K562 (cell line): ENCODE data around the gene POMGNT2. TPM values are rescaled to one million over a fixed set of nuclear protein-coding genes. Genes with fewer than 3 reads are reported as not detected.
A peak's percentile ranks its signal among the peaks of the same experiment; 100 is the strongest.

ENCODE experiments used
- ARID1B ChIP-seq: fragments of 450-650 bp; IDR thresholded peaks from 2 replicates; pipeline ENCODE4 v1.6.1; 2016; ENCODE audit warnings: antibody characterized with exemption, mild to moderate bottlenecking, inconsistent platforms
- C11orf30 ChIP-seq: fragments of 450-650 bp; IDR thresholded peaks from 2 replicates; pipeline ENCODE4 v1.6.1; 2016; ENCODE audit warnings: low read depth, mild to moderate bottlenecking
- CTBP1 ChIP-seq: fragments of 450-650 bp; IDR thresholded peaks from 2 replicates; pipeline ENCODE4 v1.6.1; 2016; ENCODE audit warnings: borderline replicate concordance
- DPF2 ChIP-seq: fragments of 450-650 bp; IDR thresholded peaks from 2 replicates; pipeline ENCODE4 v1.6.1; 2016
- GTF2F1 ChIP-seq: IDR thresholded peaks from 2 replicates; pipeline ENCODE4 v1.6.1; 2011; ENCODE audit warnings: low read depth, low read length, improper control_type of control experiment
- LCOR ChIP-seq: sonication (generic); formaldehyde crosslinking; IDR thresholded peaks from 2 replicates; pipeline ENCODE4 v1.8.0; 2022; ENCODE audit warnings: mild to moderate bottlenecking, missing genetic modification reagents
- MAX ChIP-seq: sonication (generic); formaldehyde crosslinking; IDR thresholded peaks from 2 replicates; pipeline ENCODE4 v1.9.0; 2022; ENCODE audit warnings: mild to moderate bottlenecking, missing genetic modification reagents
- MTA2 ChIP-seq: fragments of 450-650 bp; IDR thresholded peaks from 2 replicates; pipeline ENCODE4 v1.6.1; 2016; ENCODE audit warnings: low read depth
- NFE2 ChIP-seq: IDR thresholded peaks from 2 replicates; pipeline ENCODE4 v1.6.1; 2014; ENCODE audit warnings: antibody characterized with exemption, low read depth
- PBX2 ChIP-seq, 2 experiments: IDR thresholded peaks in 1 of 2; conservative IDR thresholded peaks in 1 of 2; 2 replicates each; pipeline ENCODE4 v1.6.1; 2016; ENCODE audit warnings: low read depth in 2 of 2, mild to moderate bottlenecking in 1 of 2, missing compliant biosample characterization in 1 of 2, missing genetic modification characterization in 1 of 2, moderate library complexity in 1 of 2
- RBM22 ChIP-seq: fragments of 200-400 bp; formaldehyde crosslinking; IDR thresholded peaks from 2 replicates; pipeline ENCODE4 v1.6.1; 2018; ENCODE audit warnings: low read length, low read depth; ENCODE audit not compliant: poor library complexity, severe bottlenecking
- RCOR1 ChIP-seq, 2 experiments: IDR thresholded peaks; 2 replicates each; pipeline ENCODE4 v1.6.1; 2012; ENCODE audit warnings: low read depth in 2 of 2, low read length in 2 of 2, borderline replicate concordance in 1 of 2, improper control_type of control experiment in 1 of 2
- RNF2 ChIP-seq: sonication (generic); IDR thresholded peaks from 2 replicates; pipeline ENCODE4 v1.6.1; 2016
- SOX6 ChIP-seq: fragments of 450-650 bp; IDR thresholded peaks from 2 replicates; pipeline ENCODE4 v1.6.1; 2014; ENCODE audit warnings: mild to moderate bottlenecking
- TEAD4 ChIP-seq, 2 experiments: sonication (generic) in 1 of 2; formaldehyde crosslinking in 1 of 2; IDR thresholded peaks; 2 replicates each; pipeline versions ENCODE4 v1.6.1 to v1.8.0; 2012 to 2022; ENCODE audit warnings: borderline replicate concordance in 1 of 2, inconsistent platforms in 1 of 2, low read length in 1 of 2, mild to moderate bottlenecking in 1 of 2, missing genetic modification reagents in 1 of 2
- ZBTB40 ChIP-seq, 2 experiments: fragments of 450-650 bp in 1 of 2; sonication (generic) in 1 of 2; formaldehyde crosslinking in 1 of 2; IDR thresholded peaks; 2 replicates each; pipeline versions ENCODE4 v1.7.1 to v1.9.0; 2016 to 2022; ENCODE audit warnings: inconsistent platforms in 1 of 2, mild to moderate bottlenecking in 1 of 2, missing genetic modification reagents in 1 of 2
- ZNF780A ChIP-seq: fragments of 250-450 bp; sonication (Bioruptor Pico); IDR thresholded peaks from 2 replicates; pipeline ENCODE4 v1.5.0; 2021; ENCODE audit warnings: mild to moderate bottlenecking
- polyA plus RNA-seq, 8 experiments: library from polyadenylated mRNA; depleted of rRNA in 4 of 8; stranded (reverse) in 5 of 8; unstranded in 3 of 8; fragments of >200 nt; fragmentation: Nextera tagmentation in 2 of 8; fragmentation: Illumina TruSeq in 1 of 8; extraction: Ambion mirVana in 2 of 8; extraction: Trizol in 1 of 8; gene quantifications; 2 replicates each; pipeline versions ENCODE4 v1.2.1 to v1.2.3, GENCODE V29; 2011 to 2014; ENCODE audit warnings: inconsistent platforms in 1 of 8, missing spikeins in 1 of 8
- total RNA-seq, 7 experiments: library from RNA; depleted of rRNA in 6 of 7; stranded (reverse); fragments of >200 nt in 6 of 7; fragmentation: Illumina TruSeq in 2 of 7; extraction: Trizol in 2 of 7; gene quantifications; 2 replicates each; pipeline versions ENCODE4 v1.2.1 to v1.2.3, GENCODE V29; 2011 to 2021; ENCODE audit warnings: low replicate concordance in 1 of 7

POMGNT2 gene
- total and polyA plus RNA-seq, 9 of the 15 experiments (the other 6 are each of a cell fraction or from before 2014, with no cell fraction given) = 0.65 to 14.1 (median 10.3) TPM

- TF ChIP-seq GTF2F1 = no peak
- no peak for TF ChIP-seq PBX2 (CRISPR knock-in tag; IDR thresholded peaks at IDR 0.05; ENCODE audit: low read depth)
- TF ChIP-seq PBX2 (tag; conservative IDR thresholded peaks at IDR 0.05; ENCODE audit: low read depth) = peak; percentile 39; the same call in 1 of the 2 replicates
- peak; percentile 80 for TF ChIP-seq SOX6
- 0 out of 2 replicates have a peak, but pooled peaks have one; percentile 35 for TF ChIP-seq DPF2
- no peak for TF ChIP-seq ZNF780A
- TF ChIP-seq C11orf30 = peak; percentile 42
- TF ChIP-seq RBM22 = no peak
- TF ChIP-seq ARID1B = peak; percentile 70
- TF ChIP-seq ZBTB40 (IDR thresholded peaks at IDR 0.05) = no peak
- no peak for TF ChIP-seq ZBTB40 (CRISPR knock-in tag; IDR thresholded peaks at IDR 0.05)
- TF ChIP-seq NFE2 = peak; percentile 56
- peak; percentile 68 for TF ChIP-seq TEAD4 (IDR thresholded peaks at IDR 0.05; ENCODE audit: low read length)
- TF ChIP-seq TEAD4 (CRISPR knock-in tag; IDR thresholded peaks at IDR 0.05; ENCODE audit: borderline replicate concordance) = no peak
- TF ChIP-seq LCOR (CRISPR knock-in tag) = peak; percentile 84; the same call in 1 of the 2 replicates
- TF ChIP-seq MAX (CRISPR knock-in tag) = peak; percentile 18; the same call in 1 of the 2 replicates
- peak; percentile 66 for TF ChIP-seq CTBP1
- TF ChIP-seq MTA2 = peak; percentile 36; the same call in 1 of the 2 replicates
- TF ChIP-seq RNF2 = no peak
- 0 out of 4 replicates have a peak, but pooled peaks of 1 of the 2 experiments have one; percentile 19 for TF ChIP-seq RCOR1 (IDR thresholded peaks at IDR 0.05; ENCODE audit: borderline replicate concordance in 1 of 2, low read depth in 2 of 2, low read length in 2 of 2)
Observed at GRCh38 chr3:43062564-43063040, 43.3 kb downstream of the POMGNT2 start (continued).
